Measurements from ENCODE around the gene CLP1.

DNA sequence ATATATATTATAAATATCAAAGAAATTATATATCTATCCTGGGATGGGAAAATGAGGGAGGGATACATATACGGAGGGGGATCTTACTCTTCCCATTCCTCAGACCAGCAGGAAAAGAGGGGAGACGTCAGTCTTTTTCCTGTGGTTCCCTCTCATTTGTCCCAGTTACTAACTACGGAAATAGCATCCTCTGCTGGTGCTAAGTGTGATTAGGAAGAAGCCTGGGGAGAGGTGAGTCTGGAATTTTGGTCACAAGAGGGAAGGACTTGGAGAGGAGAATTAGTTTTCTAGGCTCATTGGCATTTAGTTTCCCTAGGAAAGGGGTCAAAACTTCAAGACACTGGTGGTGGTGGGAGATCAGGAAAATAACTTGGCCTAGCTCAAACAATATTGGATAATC lies 42.9 kb downstream of the CLP1 start:
- no peak for TF ChIP-seq CTCF (IDR thresholded peaks at IDR 0.05; ENCODE audit: low read depth, low read length, poor library complexity, severe bottlenecking)
- no peak for TF ChIP-seq EZH2phosphoT487 (IDR thresholded peaks at IDR 0.05; ENCODE audit: borderline replicate concordance, low read length)

All from DOHH2 (cell line).